ENCODE results near the gene USP34.

The USP34 gene

DNA sequence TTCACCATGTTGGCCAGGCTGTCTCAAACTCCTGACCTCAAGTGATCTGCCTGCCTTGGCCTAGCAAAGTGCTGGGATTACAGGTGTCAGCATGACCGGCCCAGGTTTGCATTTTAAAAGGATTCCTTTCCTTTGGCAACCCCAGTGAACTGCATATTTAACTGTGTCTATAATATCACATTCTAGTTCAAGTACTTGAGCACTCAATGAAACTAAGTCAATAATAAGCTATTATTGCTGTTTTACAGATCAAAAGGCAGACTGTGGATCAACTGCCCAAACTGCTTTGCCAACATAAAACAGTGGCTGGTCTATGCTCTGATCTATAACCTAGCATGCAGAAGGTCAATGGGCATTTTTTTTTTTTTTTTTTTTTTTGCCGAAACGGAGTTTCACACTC, 144.5 kb downstream of the USP34 start:
- DNase-seq (ENCODE audit: low read depth in 2 of 3, low spot score in 1 of 3): no peak

DNA sequence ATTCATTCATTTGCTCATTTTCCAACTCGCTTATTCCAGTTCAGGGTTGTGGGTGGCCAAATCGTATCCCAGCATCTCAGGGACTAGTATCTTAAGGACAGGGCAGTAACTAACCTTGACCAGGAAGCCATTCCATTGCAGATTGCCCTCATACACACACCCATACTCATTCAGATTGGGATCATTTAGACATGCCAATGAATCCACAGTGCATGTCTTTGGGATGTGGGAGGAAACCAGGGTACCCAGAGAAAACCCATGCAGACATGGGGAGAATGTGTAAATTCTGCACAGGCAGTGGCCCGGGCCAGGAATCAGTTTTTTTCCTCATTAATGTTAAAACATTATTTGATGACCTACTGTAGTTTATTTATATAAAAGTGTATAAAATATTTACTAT, 150.7 kb downstream of the USP34 start:
- no peak for DNase-seq (ENCODE audit: low read depth in 2 of 3, low spot score in 1 of 3)

DNA sequence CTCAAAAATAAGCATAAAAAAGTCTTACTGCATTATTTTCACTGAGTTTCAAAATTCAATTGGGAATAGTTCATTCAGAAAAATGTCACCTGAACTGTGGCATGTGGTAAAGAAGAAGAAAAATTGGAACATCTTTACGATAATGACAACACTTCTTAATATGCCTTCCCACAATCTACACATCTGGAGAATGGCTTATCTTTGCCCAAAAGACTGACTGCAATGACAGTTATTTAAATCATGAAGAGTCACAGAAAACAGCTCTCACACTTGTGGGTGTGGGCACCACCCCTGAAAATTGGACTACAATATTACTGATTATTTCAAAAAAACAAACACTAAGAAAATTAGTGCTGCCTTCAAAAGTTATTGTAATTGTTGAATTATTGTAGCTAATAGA, 152.3 kb downstream of the USP34 start:
- DNase-seq (ENCODE audit: low read depth in 2 of 3, low spot score in 1 of 3): no peak

DNA sequence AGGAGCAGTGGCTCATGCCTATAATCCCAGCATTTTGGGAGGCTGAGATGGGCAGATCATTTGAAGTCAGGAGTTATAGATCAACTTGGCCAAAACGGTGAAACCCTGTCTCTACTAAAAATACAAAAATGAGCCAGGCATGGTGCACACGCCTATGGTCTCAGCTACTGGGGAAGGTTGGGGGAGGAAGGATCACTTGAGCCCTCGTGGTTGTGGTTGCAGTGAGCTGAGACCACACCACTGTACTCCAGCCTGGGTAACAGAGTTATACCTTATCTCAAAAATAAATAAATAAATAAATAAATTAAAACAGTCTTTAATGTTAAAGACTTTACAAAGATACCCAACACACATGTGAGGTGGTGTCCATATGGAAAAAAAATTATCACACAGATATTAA, 174.9 kb downstream of the USP34 start:
- DNase-seq (ENCODE audit: low read depth in 2 of 3, low spot score in 1 of 3): no peak

DNA sequence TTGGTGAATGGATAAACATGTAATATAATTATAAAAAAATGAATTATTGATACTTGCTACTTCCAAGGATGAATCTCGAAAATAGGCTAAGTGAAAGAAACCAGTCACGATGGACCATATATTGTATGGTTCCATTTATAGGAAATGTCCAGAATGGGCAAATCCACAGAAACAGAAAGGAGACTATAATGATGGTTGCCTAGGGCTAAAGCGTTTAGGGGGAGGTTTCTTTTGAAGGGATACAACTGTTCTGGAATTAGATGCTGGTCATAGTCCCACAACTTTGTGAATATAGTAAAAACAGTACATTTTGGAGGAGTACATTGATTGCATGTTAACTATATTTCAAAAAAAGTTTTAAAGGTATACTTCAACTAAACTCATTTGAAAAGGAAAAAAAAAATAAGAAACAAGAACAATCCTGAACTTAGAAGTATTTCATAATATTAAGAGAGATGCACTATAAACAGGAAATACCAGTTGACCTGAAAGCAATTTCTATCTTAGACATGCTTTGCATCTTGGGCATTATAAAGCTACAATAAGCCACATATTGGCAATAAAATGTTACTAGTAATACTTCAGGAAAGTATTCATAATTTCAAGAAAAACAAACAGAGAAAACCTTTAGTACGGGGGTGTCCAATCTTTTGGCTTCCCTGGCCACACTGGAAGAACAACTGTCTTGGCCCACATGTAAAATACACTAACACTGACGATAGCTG, 178.9 kb downstream of the USP34 start:
- DNase-seq (ENCODE audit: low read depth in 2 of 3, low spot score in 1 of 3): no peak

DNA sequence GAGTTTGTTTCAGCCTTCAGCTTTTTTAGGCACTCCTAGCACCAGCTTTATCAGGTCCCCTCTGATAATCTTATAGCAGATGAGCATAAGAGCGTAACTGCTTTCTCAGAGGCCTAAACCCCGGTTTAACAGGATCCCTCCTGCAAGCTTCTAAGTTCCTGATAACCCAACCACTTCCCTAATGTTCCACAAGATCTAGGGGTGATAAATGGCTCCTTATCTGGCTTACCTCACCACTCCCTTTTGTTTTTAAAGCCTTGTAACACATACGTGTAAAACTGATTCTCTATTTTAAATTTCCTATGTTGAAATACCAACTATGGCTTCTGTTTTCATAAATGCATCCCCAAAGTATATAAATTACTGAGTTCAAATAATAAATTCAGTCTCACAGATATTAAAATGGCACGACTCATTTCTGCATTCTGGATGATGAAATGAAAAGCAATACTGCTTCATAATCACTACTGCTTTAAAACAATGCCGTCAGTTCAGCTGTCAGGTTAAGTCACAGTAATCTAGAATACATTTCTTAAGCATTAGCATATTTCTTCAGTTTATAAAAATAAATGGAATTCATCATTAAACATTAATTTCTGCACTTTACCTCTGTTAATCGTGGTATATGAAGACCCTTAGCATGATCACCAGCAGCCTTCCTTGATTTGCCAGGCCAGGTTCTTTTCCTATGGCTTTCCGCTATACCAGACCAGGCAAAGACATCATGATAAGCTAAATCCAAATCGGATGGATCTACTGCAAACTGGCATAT, 182.6 kb downstream of the USP34 start:
- no peak for DNase-seq (ENCODE audit: low read depth in 2 of 3, low spot score in 1 of 3)

DNA sequence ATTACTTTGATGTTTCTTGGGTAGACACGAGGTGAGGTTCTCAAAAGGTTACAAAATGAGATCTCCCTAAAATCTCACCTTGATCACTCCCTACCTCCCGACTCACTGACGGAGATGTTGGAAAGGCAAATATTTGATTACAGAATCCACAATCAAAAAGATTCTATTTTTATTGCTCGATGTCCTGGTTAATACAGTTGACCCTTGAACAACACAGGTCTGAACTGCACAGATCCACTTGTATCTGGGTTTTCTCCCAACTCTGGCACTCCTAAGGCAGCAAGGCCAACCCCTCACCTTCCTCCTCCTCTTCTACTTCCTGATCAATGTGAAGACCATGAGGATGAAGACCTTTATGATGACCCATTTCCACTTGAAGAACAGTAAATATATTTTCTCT, 183.6 kb downstream of the USP34 start:
- no peak for DNase-seq (ENCODE audit: low read depth in 2 of 3, low spot score in 1 of 3)

DNA sequence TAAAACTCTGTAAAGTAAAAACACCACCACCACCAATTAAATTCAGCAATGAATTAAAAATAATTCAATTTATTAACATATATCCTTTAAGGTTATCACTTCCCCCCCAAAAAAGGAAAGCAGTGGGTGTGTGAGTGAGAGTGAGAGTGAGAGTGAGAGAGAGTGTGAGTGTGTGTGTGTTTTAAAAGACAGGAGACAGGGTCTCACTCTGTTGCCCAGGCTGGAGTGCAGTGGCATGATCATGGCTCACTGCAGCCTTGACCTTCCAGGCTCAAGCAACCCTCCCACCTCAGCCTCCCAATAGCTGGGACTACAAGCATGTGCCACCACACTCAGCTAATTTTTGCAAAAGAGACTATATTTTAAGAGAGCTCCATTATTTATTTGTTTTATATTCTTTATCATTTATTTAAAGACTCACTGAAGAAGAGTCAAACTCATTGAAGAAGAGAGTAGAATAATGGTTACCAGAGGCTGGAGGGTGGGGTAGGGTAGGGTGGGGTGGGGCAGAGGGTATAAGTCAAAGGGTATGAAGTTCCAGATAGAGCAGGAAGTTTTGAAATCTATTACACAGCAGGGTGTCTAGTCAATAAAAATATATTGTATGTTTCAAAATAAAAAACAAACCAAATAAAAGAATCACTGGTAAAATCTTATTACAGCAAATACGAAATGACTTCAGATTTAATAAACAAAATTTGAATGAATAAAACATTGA, 187.3 kb downstream of the USP34 start:
- no peak for DNase-seq (ENCODE audit: low read depth in 2 of 3, low spot score in 1 of 3)

DNA sequence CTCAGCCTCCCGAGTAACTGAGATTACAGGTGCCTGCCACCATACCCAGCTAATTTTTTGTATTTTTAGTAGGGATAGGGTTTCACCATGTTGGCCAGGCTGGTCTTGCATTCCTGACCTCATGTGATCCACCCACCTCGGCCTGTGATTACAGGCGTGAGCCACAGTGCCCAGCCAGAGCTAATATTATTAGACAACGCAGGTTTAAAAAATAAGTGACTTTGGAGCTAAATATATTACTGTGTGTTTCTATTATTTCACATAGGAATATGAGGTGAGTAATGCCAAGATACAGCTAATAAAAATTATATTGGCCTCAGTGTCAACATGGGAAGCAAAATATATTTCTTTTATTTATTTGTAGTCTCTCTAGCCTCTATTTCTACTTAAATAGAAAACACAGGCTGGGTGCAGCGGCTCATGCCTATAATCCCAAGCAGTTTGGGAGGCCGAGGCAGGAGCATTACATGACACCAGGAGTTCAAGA, 188.7 kb downstream of the USP34 start:
- no peak for DNase-seq (ENCODE audit: low read depth in 2 of 3, low spot score in 1 of 3)

DNA sequence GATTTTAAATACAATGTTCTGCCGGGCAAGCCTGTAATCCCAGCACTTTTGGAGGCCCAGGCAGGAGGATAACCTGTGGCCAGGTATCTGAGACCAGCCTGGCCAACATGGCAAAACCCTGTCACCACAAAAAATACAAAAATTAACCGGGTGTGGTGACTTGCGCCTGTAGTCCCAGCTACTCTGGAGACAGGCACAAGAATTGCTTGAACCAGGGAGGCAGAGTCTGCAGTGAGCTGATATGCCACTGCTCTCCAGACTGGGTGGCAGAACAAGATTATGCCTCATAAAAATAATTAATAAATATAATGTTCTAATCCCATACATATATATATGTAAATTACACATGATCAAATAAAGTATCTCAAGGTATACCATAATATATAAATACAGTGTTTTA, 189.6 kb downstream of the USP34 start:
- no peak for DNase-seq (ENCODE audit: low read depth in 2 of 3, low spot score in 1 of 3)

DNA sequence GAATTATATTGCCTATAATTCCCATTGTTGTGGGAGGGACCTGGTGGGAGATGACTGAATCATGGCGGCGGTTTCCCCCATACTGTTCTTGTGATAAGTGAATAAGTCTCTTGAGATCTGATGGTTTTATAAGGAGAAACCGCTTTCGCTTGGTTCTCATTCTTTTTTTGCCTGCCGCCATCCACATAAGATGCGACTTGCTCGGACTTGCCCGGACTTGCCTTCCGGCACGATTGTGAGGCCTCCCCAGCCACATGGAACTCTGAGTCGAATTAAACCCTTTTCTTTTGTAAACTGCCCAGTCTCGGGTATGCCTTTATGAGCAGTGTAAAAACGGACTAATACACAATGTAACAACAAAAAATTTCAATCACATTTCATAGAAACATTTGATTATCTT, 193.1 kb downstream of the USP34 start:
- DNase-seq (ENCODE audit: low read depth in 2 of 3, low spot score in 1 of 3): no peak

DNA sequence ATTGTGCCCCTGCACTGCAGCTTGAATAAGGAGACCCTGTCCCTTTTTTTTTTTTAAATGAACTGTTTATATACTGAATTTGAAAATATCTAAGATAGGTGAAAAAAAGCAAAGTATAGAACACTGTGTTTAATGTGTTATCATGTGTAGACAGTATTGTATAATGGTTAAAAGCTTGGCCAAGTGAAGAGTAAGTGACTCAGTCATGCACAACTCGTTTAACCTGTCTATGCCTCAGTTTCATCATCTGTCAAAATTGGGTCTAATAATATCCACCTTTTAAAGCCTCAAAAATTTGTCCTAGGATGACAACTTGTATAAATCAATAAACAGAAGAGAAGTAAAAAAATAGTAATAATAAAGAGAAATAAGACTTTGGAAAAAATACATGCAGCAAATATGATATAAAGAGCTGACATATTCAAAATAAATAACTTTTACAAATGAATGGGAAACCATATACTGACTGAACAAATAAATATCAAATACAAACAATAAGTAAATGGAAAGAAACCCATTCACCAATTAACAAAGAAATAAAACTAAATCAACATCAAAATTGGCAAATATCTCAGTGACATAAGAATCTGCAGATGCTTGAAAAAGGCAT, 195.2 kb downstream of the USP34 start:
- DNase-seq (ENCODE audit: low read depth in 2 of 3, low spot score in 1 of 3): no peak

DNA sequence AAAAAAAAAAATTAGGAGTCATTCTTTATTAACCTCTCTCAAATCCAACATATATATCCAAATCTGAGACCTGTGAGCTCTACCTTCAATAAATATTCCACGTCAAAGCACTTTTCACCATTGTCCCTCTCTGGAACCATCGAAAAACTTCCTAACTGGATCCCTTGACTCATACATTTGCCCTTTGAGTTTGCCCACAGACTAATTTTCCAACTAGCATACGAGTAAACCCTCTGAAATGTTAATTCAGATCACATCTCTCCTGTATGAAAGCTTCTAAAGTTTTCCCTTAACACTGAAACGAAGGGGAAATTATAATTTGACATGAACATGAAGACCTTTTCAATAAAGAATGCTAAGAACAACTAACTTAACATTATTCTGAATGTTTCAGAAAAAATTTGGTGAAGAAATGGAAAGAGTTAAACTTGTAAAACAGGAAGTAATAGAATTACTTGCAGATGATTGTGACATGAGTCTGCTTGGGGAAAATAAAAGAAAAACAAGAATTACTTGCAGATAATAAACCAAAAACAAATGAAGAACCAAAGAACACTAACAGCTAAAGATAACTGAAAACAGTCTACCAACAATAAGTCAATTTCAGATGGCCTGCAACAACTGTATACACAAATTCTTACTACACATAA, 198.3 kb downstream of the USP34 start:
- DNase-seq (ENCODE audit: low read depth in 2 of 3, low spot score in 1 of 3): no peak

DNA sequence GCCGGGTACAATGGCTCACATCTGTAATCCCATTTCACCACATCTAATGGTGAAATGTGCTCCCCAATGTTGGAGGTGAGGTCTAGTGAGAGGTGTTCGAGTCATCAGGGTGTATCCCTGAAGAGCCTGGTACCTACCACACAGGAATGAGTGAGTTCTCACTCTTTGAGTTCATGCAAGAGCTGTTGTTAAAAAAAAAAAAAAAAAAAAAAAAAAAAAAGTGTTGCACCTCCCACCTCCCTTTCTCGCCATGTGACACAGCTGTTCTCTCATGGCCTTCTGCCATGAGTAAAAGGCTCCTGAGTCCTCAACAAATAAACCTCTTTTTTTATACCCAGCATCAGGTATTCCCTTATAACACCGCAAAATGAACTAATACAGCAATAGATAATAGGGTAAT, 202.6 kb downstream of the USP34 start:
- no peak for DNase-seq (ENCODE audit: low read depth in 2 of 3, low spot score in 1 of 3)

DNA sequence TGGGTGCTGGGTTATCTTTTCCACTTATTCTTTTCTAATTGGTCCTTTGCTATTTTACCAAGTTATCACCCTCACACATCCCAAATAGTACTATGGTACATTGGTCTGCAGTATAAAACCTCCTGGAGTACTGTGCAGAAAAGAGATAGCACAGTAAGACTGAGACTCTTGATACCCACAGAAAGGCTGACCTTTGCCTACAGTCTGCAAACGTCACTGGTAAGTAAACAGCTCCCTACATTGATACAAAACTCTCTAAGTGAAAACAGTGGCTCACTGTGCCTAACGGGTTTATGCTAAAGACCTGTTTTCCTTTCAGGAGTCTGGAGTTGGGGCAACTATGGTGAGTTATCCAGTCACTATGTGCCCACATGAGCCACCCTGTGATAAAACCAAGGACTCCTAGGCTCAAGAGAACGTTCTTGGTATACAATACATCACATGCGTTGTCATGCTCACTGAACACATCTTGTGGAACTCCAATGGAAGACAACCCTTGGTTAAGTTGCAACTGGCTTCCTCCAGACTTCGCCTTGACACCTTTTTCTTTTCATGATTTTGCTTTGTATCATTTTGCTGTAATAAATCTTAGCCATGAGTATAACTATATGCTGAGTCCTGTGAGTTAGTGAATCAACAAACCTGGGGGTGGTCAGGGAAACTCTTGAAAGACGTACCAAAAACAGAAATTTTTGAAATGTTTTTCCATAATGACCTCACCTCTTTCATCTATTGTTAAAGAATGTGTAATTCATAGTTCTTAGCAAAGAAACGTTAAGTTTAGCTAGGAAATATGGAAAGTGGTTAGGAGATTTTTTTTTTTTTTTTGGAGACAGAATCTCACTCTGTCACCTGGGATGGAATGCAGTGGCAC, 204.0 kb downstream of the USP34 start:
- DNase-seq (ENCODE audit: low read depth in 2 of 3, low spot score in 1 of 3): no peak

DNA sequence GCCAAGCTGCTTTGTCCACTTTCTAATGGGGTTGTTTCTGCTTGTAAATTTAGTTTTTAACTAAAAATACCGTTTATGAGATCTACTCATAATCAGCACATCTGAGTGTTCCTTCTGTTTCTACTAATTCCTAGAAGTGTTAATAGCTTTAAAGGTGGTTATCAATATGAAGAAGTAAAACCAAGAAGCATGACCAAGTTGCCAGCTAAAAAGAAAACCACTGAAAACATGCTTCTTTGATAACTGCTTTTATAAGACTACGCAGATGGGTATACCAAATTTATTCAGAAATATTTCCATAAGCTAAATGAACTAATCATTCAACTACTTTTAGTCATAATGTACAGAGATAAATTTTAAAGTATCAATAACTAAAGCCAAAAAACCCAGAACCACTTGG, 207.1 kb downstream of the USP34 start:
- no peak for DNase-seq (ENCODE audit: low read depth in 2 of 3, low spot score in 1 of 3)

DNA sequence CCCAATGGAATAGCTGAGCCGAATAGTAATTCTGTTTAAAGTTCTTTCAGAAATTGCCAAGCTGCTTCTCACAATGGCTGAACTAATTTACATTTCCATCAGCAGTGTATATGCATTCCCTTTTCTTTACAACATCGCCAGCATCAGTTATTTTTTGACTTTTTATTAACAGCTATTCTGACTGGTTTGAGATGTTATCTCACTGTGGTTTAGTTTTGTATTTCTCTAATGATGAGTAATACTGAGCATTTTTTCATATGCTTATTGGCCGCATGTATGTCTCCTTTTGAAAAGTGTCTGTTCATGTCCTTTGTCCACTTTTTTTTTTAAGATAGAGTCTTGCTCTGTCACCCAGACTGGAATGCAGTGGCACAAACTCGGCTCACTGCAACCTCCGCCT, 208.2 kb downstream of the USP34 start:
- DNase-seq (ENCODE audit: low read depth in 2 of 3, low spot score in 1 of 3): no peak

DNA sequence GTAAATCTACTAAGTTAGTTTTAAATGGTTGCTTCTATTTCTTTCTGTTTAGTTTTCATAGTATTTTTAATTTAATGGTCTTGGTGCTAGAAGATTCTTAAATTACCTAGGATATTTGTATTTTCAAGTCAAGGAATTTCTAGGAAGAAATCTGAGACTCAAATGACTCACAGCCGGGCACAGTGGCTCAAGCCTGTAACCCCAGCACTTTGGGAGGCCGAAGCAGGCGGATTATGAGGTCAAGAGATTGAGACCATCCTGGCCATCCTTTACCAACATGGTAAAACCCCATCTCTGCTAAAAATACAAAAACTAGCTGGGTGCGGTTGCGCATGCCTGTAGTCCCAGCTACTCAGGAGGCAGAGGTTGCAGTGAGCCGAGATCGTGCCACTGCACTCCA, 213.4 kb downstream of the USP34 start:
- no peak for DNase-seq (ENCODE audit: low read depth in 2 of 3, low spot score in 1 of 3)

DNA sequence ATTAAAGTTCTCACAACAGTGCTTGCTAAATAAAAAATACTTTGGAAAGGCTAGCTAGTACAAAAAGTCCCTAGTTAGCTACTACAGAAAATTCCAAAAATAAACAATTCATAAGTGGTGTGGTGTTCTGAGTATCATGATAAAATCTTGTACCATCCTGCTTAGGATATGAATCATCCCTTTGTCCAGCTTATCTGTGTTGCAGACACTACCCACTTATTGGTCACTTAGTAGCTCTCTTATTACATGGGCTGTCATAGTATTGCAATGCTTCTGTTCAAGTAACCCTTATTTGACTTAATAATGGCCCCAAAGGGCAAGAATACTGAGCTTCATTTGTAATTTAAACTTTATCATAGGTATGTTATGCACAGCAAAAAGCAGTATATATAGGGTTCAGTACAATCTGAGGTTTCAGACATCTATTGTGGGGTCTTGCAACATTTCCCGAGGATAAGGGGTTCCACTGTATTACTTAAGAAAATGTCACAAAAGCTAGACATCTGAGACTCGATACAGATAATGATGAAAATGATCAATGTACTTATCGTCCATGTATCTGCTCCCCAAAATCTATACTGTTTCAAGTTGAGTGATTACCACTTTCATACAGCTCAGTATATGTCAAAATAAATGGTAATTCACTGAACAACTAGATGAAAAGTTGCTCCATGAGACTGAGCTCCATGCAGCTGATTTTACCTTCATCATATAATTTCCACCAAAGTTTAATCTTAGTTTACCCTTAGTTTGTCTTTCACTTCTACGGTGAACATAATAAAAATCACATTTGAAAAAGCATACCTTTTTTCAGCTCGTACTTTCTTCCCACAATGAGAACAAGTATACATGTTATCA, 215.1 kb downstream of the USP34 start:
- DNase-seq (ENCODE audit: low read depth in 2 of 3, low spot score in 1 of 3): no peak
